Measurements from ENCODE around the gene CREB3L2.
A peak's percentile ranks its signal among the peaks of the same experiment; 100 is the strongest.

CREB3L2 gene

DNA sequence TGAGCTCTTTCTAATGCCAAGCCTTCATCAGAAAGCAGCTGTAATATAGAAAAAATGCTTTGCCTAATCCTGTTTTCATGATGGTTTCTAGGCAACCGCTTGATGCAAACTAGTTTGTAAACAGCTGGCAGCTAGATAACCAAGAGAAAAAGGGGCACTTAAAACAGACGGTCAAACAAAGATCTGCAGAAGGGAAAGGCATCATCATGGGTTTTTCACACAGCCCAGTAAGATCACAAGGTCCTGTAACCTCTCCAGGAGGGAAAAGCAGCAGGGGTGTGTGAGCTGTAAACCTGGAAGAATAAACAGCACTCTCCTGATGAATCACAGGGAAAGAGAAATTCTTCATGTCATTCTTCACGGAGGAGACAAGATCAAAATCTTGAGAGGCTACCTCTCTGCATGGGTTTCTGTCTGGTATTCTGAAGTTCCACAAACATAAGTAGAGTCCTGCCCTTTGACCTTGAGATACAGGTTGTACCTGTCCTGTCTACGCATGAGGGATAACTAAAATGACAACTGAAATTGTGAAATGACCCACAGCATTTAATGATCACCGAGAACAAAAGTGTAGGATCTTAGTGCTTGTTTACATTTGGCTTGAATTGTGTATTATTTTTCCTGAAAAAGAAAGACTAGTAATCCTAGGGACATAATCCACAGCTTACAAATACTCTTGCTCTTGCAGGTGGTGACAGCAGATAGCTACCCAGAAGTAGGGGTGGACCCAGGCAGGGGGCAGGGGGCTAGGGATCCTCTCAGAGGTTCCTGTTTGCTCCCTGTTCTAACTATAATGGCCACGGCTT, 48.0 kb downstream of the CREB3L2 start:
- no peak for DNase-seq

GRCh38 chr7:137953043-137953664, 48.7 kb downstream of the CREB3L2 start:
- no peak for DNase-seq

GRCh38 chr7:137952426-137952805, 49.5 kb downstream of the CREB3L2 start:
- DNase-seq = no peak

DNA sequence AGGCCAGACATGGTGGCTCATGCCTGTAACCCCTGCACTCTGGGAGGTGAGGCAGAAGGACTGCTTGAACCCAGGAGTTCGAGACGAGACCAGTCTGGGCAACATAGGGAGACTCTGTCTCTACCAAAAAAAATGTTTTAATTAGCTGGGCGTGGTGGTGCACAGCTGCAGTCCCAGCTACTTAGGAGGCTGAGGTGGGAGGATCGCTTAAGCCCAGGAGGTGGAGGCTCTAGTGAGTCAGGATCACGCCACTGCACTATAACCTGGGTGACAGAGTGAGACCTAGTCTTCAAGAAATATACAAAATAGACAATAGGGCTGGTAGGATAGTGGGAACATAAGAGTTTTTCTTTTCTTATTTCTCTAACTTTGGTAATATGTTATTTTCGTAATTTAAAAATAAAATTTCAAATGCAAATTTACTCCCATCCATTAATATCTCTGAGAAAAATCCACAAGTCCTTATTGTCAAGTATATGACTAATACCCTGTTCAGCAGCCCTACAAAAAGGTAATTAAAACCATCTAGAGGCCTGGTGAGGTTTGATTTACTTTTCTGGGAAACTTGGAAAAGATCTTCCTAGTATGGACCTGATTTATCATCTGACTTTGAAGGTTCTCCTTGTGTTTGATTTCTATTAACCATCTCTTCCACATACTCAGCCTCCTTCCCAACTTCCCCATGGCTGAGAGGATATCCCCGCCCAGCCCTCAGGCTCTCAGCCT, 50.0 kb downstream of the CREB3L2 start:
- no peak for DNase-seq

DNA sequence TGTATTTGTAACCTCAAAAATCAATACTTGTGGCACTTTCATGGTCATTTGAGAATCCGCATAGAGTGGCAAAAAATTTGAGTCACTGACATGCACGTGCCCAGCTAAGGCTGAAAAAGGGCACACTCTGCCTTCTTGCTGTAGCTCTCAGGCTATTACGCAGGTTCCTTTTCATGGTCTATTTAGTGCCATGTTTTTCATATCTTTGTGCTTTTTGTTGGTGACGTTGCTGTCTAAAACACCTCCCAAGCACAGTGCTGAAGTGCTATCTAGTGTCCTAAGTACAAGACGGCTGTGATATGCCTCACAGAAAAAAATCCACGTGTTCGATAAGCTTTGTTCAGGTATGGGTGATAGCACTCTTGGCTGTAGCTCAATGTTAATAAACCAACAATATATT, 50.9 kb downstream of the CREB3L2 start:
- DNase-seq = no peak

DNA sequence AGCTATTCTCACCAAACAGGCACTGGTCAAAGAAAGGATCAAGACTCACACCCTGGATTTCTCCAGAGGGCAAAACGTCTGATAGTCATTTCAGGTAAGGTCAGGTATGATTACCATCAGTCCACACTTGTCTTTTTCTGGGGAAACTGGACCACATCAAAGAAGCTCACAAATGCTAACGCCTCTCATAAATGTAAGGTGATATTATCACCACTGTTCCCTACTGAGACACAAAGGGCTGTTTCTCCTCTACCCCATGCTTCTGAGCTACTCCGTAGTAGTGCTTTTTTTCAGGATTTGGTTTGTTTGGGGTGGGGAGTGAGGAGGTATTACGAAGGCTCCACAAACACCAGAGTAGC, 51.6 kb downstream of the CREB3L2 start:
- DNase-seq = no peak

DNA sequence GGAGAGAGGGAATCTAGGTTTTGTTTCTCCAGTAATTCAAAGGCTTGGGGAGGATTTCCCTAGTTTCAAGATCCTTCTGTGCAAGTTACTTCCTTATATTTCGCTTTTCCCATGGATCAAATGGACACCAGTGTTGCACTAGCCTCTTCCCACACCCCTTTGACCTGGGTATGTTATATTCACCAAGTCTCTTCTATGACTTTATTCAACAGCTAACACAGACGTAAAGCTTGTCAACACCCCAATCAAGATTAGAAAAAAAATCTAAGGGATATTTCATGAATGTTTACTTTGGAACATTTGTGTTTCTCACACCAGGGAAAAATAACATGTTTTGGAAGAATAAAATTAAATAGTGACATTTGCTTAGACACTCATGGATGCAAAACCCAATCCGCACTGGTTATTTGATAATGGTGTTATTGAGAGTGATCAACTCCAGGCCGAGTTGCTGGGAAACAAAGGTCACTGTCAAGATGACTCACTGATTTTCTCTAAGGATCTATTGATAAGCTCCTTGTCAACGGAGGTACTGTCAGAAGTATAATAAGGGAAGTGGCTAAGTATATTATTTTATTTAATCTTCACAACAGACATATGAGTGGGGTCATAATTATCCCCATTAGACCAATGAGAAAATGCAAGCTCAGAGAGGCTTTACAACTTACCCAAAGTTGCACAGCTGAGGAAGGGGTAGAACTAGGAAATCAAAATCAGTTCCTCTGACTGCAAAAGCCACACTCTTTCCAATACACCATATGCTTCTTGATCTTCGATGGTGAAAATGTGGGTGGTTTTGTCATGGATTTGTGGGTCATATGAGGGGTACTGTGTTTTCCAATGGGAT, 52.2 kb downstream of the CREB3L2 start:
- peak in 1 of 56 donors; percentile 11 for DNase-seq

- DNase-seq = no peak
These were observed 53.0 kb downstream of the CREB3L2 start for GRCh38 chr7:137948845-137949330.

GRCh38 chr7:137948083-137948844, 53.6 kb downstream of the CREB3L2 start:
- DNase-seq = no peak

DNA sequence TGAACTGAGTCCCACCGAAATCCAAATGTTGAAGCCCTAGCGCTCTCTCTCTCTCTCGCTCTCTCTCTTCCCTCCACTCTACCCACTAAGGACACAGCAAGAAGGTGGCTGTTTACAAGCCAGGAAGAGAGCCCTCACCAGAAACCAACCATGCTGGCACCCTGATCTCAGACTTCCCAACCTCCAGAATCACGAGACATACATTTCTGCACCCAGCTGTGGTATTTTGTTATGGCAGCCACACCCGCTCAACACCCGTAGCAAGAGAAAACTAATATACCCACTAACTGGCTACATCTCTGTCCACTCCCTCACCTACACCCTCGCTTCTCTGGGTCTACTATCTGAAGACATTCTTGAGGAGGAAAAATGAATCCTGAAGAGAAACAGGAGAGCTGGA, 54.8 kb downstream of the CREB3L2 start:
- no peak for DNase-seq

DNA sequence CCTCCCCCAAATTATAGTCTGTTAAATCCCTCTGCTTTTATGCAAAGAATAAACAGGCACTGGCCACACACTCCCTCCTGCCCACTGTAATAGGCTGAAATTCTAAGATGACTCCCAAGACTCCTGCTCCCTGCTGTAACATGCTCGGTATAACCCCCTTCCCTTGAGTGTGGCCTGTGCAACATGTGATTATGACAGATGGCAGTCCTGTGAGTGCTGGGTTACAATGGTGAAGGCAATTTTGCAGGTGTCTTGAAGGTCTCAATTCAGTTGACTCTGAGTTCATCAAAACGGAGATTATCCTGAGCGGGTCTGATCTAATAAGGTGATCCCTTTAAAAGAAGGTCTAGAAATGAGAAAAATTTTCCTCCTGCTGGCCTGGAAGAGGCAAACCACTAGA, 55.9 kb downstream of the CREB3L2 start:
- no peak for DNase-seq

DNA sequence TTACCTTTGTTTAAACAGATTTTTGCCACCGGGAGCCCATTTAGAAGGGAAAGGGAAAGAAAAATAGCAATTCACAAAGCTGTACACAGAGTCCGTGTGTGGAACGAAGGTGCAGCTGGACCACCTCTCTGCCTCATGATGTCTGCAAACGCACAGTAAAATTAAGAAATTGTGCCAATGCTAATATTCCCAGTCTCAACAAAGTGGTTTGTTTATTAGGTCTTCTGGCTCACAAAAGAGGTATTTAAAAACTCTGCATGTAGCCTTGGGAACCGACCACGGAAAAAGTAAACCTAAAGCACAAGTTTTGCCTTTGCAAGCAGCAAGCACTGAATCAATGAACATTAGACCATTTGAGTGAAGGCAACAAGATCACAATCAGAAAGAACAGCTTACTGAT, 57.7 kb downstream of the CREB3L2 start:
- no peak for DNase-seq

DNA sequence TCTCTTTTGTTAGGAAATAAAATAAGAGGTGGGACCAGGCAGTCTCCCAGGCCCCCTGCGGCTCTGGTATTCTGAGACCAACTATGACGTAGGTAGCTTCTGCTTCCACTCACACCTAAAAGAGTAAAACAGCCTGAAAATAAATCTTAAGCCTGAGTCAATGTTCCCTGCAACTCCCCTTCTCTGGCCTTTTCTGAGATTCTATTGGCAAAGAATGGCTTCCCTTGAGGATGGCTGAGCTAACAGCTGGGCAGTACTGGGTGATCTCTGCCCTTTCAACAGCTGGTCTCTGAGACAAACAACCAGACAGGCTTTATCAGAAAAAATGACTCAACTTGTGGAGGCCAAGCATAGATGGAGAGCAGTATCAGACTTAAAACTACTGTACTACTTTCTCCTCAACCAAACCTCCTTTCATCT, 58.7 kb downstream of the CREB3L2 start:
- peak in 1 of 56 donors; percentile 7 for DNase-seq

GRCh38 chr7:137942484-137943115, 59.3 kb downstream of the CREB3L2 start:
- DNase-seq = no peak

GRCh38 chr7:137940656-137941518, 61.0 kb downstream of the CREB3L2 start:
- DNase-seq = no peak

DNA sequence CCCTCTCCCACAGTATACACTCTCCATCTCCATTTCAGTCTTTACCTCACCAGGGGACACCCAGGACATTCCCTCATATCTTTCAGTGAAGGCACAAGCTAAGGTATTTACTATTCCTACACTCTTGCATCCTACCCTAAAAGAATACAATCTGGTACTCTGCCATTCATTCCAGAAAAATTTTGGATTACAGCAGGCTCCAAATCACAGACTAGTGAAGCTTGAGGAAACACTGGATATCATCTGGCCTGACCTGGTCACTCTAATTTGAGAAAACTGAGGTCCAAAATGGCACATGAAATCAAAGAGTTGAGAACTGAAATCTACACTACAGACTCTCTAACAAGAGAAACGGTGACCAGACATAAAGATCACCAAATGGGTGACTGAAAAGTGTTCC, 61.7 kb downstream of the CREB3L2 start:
- no peak for DNase-seq

GRCh38 chr7:137937202-137937560, 64.7 kb downstream of the CREB3L2 start:
- DNase-seq = no peak

GRCh38 chr7:137936509-137937201, 65.2 kb downstream of the CREB3L2 start:
- no peak for DNase-seq
